ENCODE data around the gene SELENOM. TPM values are rescaled to one million over a fixed set of nuclear protein-coding genes. Genes with fewer than 3 reads are reported as not detected.

The SELENOM gene
- total and polyA plus RNA-seq, 3 experiments from 2014 or later = 14.6 to 138 (median 15.4) TPM

DNA sequence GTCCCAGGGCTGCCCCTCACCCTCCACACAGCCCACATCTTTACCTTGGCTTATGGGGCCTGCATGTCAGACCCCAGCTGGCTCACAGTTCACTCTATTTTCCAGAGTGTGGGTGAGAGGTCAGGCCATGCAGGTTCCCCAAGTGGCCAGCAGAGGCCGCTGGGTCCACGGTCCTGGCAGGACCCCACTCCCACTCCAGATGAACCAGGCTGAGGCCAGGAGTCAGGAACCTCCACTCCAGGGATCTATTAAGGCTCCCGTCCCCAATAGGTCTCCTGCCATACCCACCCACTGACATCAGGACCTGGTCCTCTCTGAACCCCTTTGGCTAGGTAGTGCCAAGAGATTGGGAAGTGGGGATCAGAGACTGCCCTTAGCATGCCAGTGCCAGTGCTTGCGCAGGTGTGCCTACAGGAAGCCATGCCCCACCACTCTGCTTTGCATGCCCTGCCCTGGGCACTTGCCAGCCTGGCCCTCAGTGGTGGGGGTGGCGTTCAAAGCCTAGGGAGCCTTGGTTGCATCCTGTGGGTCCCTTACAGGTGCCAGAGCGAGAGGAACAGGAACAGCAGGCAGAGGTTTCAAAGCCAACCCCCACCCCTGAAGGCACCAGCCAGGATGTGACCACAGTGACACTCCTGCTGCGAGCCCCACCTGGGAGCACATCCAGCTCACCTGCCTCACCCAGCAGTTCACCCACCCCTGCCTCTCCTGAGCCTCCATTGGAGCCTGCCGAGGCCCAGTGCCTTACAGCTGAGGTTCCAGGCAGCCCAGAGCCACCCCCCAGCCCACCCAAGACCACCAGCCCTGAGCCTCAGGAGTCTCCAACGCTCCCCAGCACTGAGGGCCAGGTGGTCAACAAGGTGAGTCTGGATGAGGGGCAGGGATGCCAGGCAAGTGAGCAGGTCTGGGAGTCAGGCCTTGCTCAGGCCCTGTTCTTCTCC, 17.9 kb downstream of the SELENOM start:
- Histone ChIP-seq H3K4me3 (ENCODE audit: low read length) (no peak overlapping the region), H3K27ac (ENCODE audit: low read depth, low read length) (no peak overlapping the region), H3K9me3 (ENCODE audit: low read length) (no peaks in the 10 kb centered on the region), H3K4me1 (ENCODE audit: insufficient read depth, low read length) (peaks cover under 1% of the 10 kb centered on the region), H3K27me3 (ENCODE audit: insufficient read depth, low read length, poor library complexity, severe bottlenecking) (no peaks in the 10 kb centered on the region), H3K36me3 (ENCODE audit: insufficient read depth, low read length) (no peaks in the 10 kb centered on the region)
- POLR2A ChIA-PET = no interaction called here
- no peaks in the 10 kb centered on the region for H3K27me3 Mint-ChIP-seq
- CTCF ChIA-PET = interaction anchor here (0.9 to 1.1 kb wide), 2 partner anchors 137 to 141 kb away, joined by 3 read pairs; no protein-coding TSS in a partner anchor
- peaks cover under 1 to 3% (median 2%) of the 10 kb centered on the region in 3 donors for H3K4me1 Mint-ChIP-seq
- H3K27ac Mint-ChIP-seq = peak overlapping the region in 1 of 8 donors; percentile 79
- H3K9me3 Mint-ChIP-seq = no peaks in the 10 kb centered on the region
- H3K36me3 Mint-ChIP-seq = no peaks in the 10 kb centered on the region
- H3K4me3 Mint-ChIP-seq = no peak overlapping the region
- peak in 3 of 5 donors; percentile 24 to 51 (median 25) for DNase-seq

DNA sequence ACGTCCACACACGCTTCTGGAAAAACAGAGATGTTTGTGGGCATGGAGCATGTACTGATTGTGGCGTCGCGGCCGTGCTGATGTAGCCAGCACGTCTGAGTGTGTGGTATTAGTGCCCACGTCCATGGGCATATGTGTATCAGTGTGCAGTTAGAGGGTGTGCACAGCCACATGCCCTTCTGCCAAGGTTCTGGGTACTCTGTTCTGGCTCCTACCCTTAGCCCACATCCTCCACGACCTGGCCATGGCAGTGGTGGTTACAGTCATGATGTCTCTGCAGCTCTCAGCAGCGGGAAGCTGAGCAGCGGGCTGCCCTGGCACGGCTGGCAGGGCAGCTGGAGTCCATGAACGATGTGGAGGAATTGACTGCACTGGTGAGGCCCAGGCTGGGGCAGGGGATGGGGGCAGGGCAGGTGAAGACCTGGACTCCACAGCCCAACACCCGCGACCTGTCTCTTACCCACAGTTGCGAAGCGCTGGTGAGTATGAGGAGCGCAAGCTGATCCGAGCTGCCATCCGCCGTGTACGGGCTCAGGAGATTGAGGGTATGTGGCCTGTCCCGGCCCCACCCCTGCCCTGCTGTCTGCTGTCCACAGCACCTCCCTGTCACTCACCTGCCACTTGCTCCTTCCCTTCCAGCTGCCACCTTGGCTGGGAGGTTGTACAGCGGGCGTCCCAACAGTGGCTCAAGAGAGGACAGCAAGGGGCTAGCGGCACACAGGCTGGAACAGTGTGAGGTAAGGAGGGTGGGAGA, 19.0 kb downstream of the SELENOM start:
- peaks cover 11% of the 10 kb centered on the region for H3K4me1 ChIP-seq (ENCODE audit: insufficient read depth, low read length)
- Mint-ChIP-seq H3K9me3 (no peaks in the 10 kb centered on the region), H3K4me3 (peak overlapping the region in 1 of 7 donors; percentile 62), H3K4me1 (peaks cover 11 to 13% (median 11%) of the 10 kb centered on the region in 3 donors), H3K27ac (no peak overlapping the region), H3K36me3 (no peaks in the 10 kb centered on the region), H3K27me3 (no peaks in the 10 kb centered on the region)
- CTCF ChIA-PET = no interaction called here
- H3K9me3 ChIP-seq (ENCODE audit: low read length) = no peaks in the 10 kb centered on the region
- POLR2A ChIA-PET = no interaction called here
- no peaks in the 10 kb centered on the region for H3K36me3 ChIP-seq (ENCODE audit: insufficient read depth, low read length)
- H3K27ac ChIP-seq (ENCODE audit: low read depth, low read length) = no peak overlapping the region
- H3K4me3 ChIP-seq (ENCODE audit: low read length) = no peak overlapping the region
- no peak for DNase-seq
- no peaks in the 10 kb centered on the region for H3K27me3 ChIP-seq (ENCODE audit: insufficient read depth, low read length, poor library complexity, severe bottlenecking)

DNA sequence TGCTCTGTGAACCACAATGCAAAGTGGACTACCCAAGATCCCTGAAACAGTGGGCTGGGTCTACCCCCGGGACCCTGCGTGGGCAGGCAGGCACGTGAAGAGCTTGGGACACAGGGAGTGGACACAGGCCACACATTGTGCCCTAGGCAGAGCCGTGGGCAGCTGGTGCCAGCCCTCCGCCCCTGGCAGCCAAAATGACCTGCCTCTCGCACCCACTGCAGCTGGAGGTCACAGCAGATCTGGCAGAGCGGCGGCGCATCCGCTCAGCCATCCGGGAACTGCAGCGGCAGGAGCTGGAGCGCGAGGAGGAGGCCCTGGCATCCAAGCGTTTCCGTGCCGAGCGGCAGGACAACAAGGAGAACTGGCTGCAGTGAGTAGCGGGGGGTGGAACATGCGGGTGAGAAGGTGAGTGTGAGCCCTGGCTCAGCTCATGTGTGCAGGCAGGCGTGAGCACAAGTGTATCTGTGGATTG, 19.6 kb downstream of the SELENOM start:
- H3K4me3 ChIP-seq (ENCODE audit: low read length) = no peak overlapping the region
- H3K9me3 ChIP-seq (ENCODE audit: low read length) = no peaks in the 10 kb centered on the region
- ChIA-PET CTCF (no interaction called here), POLR2A (no interaction called here)
- no peak overlapping the region for H3K27ac Mint-ChIP-seq
- no peaks in the 10 kb centered on the region for H3K27me3 ChIP-seq (ENCODE audit: insufficient read depth, low read length, poor library complexity, severe bottlenecking)
- H3K36me3 ChIP-seq (ENCODE audit: insufficient read depth, low read length) = no peaks in the 10 kb centered on the region
- DNase-seq = no peak
- peaks cover 11 to 17% (median 11%) of the 10 kb centered on the region in 3 donors for H3K4me1 Mint-ChIP-seq
- H3K27me3 Mint-ChIP-seq = no peaks in the 10 kb centered on the region
- H3K36me3 Mint-ChIP-seq = no peaks in the 10 kb centered on the region
- H3K4me3 Mint-ChIP-seq = peak overlapping the region in 1 of 7 donors; percentile 62
- H3K9me3 Mint-ChIP-seq = no peaks in the 10 kb centered on the region
- H3K4me1 ChIP-seq (ENCODE audit: insufficient read depth, low read length) = peaks cover 17% of the 10 kb centered on the region
- no peak overlapping the region for H3K27ac ChIP-seq (ENCODE audit: low read depth, low read length)

DNA sequence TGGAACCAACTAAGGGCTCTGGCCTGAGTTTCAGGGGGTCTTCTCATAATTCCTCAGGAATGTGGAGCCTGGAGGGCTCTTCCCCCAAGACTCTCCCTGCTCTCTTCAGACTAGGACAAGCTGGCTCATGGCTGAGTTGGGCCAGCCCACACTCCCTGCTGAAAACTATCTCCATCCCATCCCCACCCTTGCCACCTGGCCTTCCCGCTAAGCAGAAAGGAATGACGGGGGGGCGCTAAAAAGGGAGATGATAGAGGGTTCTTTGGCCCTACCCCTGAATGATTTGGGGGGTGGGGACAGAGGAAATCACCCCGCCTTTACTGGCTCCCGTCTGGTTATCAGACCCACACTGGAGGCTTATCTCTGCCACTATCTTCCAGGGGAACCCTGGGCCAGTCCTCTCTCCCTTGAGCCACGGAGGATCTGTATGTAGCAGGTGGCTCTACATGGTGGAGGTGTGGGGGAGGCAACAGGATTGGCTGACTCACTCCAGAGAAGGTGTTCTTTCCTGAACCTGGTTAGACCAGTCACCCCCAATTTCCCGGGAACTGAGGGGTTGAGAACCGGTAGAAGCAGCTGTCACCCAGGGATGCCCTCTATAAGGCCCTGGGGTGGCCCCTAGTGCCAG, 20.6 kb downstream of the SELENOM start:
- no peak overlapping the region for H3K27ac Mint-ChIP-seq
- ChIA-PET POLR2A (no interaction called here), CTCF (interaction anchor here (1.5 to 2.3 kb wide), 2 partner anchors 20 to 452 kb away, joined by 3 to 14 read pairs; partner anchors contain the start of genes SELENOM and SLC35E4)
- Histone ChIP-seq H3K27me3 (ENCODE audit: insufficient read depth, low read length, poor library complexity, severe bottlenecking) (no peaks in the 10 kb centered on the region), H3K36me3 (ENCODE audit: insufficient read depth, low read length) (no peaks in the 10 kb centered on the region), H3K9me3 (ENCODE audit: low read length) (no peaks in the 10 kb centered on the region), H3K4me3 (ENCODE audit: low read length) (no peak overlapping the region), H3K4me1 (ENCODE audit: insufficient read depth, low read length) (peaks cover 27% of the 10 kb centered on the region), H3K27ac (ENCODE audit: low read depth, low read length) (no peak overlapping the region)
- H3K4me1 Mint-ChIP-seq = peaks cover 18 to 26% (median 20%) of the 10 kb centered on the region in 3 donors
- H3K27me3 Mint-ChIP-seq = no peaks in the 10 kb centered on the region
- no peaks in the 10 kb centered on the region for H3K9me3 Mint-ChIP-seq
- H3K4me3 Mint-ChIP-seq = peak overlapping the region in 5 of 7 donors; percentile 25 to 79 (median 33)
- H3K36me3 Mint-ChIP-seq = no peaks in the 10 kb centered on the region
- DNase-seq = no peak

DNA sequence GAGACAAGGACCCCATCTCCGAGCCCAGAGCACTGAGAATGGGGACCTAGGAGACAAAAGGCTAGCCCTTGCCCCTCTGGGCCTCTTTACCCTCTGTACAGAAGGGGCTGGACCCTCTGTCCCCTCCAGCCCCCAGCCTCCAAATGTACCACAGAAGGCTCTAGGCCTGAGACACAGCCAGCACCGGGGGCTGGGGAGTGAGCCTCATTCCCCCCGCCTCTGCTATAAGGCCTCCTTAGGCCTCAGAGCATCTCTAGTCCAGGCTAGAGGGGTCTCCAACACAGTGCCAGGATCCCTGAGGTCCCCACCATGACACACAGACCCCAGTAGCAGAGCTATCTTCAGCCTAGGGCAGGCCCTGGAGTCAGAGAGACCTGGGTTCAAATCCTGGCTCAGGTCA, 21.4 kb downstream of the SELENOM start:
- Mint-ChIP-seq H3K4me1 (peaks cover 24 to 35% (median 26%) of the 10 kb centered on the region in 3 donors), H3K4me3 (peak overlapping the region in 6 of 7 donors; percentile 25 to 86 (median 60)), H3K27ac (peak overlapping the region in 1 of 8 donors; percentile 38), H3K9me3 (no peaks in the 10 kb centered on the region), H3K36me3 (no peaks in the 10 kb centered on the region), H3K27me3 (no peaks in the 10 kb centered on the region)
- Histone ChIP-seq H3K4me3 (ENCODE audit: low read length) (no peak overlapping the region), H3K4me1 (ENCODE audit: insufficient read depth, low read length) (peaks cover 33% of the 10 kb centered on the region), H3K27me3 (ENCODE audit: insufficient read depth, low read length, poor library complexity, severe bottlenecking) (no peaks in the 10 kb centered on the region), H3K27ac (ENCODE audit: low read depth, low read length) (peak overlapping the region; percentile 68), H3K36me3 (ENCODE audit: insufficient read depth, low read length) (no peaks in the 10 kb centered on the region), H3K9me3 (ENCODE audit: low read length) (no peaks in the 10 kb centered on the region)
- CTCF ChIA-PET = interaction anchor here (1.1 to 2.3 kb wide), 9 partner anchors 10 to 451 kb away, joined by 3 to 14 read pairs (median 3); partner anchors contain the start of genes SELENOM and SLC35E4
- DNase-seq = no peak
- POLR2A ChIA-PET = no interaction called here

DNA sequence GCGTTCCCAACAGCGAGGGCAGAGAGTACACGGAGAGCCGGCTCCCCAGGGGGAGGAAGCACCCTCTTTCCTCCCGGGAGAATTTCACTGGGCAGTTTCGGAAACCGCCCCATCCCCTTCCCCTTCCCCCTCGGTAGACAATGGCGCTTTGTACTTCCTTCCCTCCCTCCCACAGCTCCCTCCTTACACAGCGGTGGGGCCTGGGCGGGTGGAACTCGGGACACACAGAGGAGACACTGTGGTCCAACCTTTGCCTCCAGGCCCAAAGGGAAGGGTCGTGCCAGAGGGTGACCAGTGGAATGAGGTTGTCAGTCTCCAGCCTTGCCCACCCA, 21.9 kb downstream of the SELENOM start:
- Mint-ChIP-seq H3K27ac (peak overlapping the region in 3 of 8 donors; percentile 56 to 90 (median 87)), H3K36me3 (no peaks in the 10 kb centered on the region), H3K4me3 (peak overlapping the region; percentile 58 to 89 (median 84)), H3K4me1 (peaks cover 28 to 40% (median 29%) of the 10 kb centered on the region in 3 donors), H3K9me3 (peaks cover 0 to 2% (median 0%) of the 10 kb centered on the region in 5 donors), H3K27me3 (no peaks in the 10 kb centered on the region)
- ChIA-PET CTCF (interaction anchor here (0.6 to 2.3 kb wide), 28 partner anchors 8 to 451 kb away, joined by 3 to 14 read pairs (median 4); partner anchors contain the start of genes MORC2, SELENOM, SLC35E4 and TUG1), POLR2A (interaction anchor here (1.0 to 1.9 kb wide), 4 partner anchors 22 to 450 kb away, joined by 3 to 7 read pairs (median 4); partner anchors contain the start of genes SELENOM and SLC35E4)
- peaks cover 36% of the 10 kb centered on the region for H3K4me1 ChIP-seq (ENCODE audit: insufficient read depth, low read length)
- H3K27ac ChIP-seq (ENCODE audit: low read depth, low read length) = peak overlapping the region; percentile 68
- DNase-seq = no peak
- H3K4me3 ChIP-seq (ENCODE audit: low read length) = peak overlapping the region; percentile 69
- no peaks in the 10 kb centered on the region for H3K36me3 ChIP-seq (ENCODE audit: insufficient read depth, low read length)
- H3K9me3 ChIP-seq (ENCODE audit: low read length) = no peaks in the 10 kb centered on the region
- no peaks in the 10 kb centered on the region for H3K27me3 ChIP-seq (ENCODE audit: insufficient read depth, low read length, poor library complexity, severe bottlenecking)

DNA sequence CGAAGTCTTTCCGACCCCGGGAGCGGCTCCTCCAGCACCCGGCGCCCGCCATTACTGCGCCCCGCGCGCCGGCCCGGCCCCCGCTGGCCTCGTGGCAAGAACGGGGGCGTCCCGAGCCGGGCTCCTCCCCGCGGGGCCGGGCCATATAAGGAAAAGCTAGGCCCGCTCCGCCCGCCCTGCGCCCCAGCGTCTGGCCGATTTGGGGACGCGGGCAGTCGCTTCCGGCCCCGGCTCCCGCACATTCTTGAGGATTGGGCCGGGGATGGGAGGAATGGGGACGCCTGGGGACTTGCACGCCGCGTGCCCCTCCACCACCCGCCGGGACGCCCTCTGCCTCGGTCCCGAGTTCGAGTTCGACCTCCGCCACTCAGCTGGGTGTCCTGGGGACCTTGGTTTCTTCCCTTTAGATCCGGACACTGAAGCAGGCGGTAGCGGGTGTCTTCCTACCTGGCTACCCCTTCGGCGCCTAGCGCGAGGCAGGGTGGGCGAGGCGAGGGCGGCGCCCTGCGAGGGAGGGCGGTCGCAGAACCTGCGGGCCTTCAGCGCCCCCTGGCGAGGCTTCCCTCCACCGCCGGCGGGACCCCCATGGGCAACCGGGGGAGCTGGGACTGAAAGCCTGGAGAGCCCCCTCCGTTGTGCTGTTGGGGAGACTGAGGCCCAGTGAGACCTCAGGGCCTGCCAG, 22.4 kb downstream of the SELENOM start:
- Mint-ChIP-seq H3K27ac (peak overlapping the region; percentile 45 to 90 (median 78)), H3K9me3 (peaks cover 0 to 2% (median 0%) of the 10 kb centered on the region in 5 donors), H3K4me3 (peak overlapping the region; percentile 83 to 92 (median 86)), H3K4me1 (peaks cover 29 to 42% (median 31%) of the 10 kb centered on the region in 3 donors), H3K27me3 (no peaks in the 10 kb centered on the region), H3K36me3 (no peaks in the 10 kb centered on the region)
- Histone ChIP-seq H3K36me3 (ENCODE audit: insufficient read depth, low read length) (no peaks in the 10 kb centered on the region), H3K4me1 (ENCODE audit: insufficient read depth, low read length) (peaks cover 38% of the 10 kb centered on the region), H3K9me3 (ENCODE audit: low read length) (no peaks in the 10 kb centered on the region), H3K4me3 (ENCODE audit: low read length) (peak overlapping the region; percentile 69), H3K27me3 (ENCODE audit: insufficient read depth, low read length, poor library complexity, severe bottlenecking) (no peaks in the 10 kb centered on the region), H3K27ac (ENCODE audit: low read depth, low read length) (peak overlapping the region; percentile 68)
- ChIA-PET CTCF (interaction anchor here (0.6 to 2.3 kb wide), 37 partner anchors 9 to 452 kb away, joined by 3 to 14 read pairs (median 4); partner anchors contain the start of genes LIMK2, MORC2, SELENOM and SLC35E4), POLR2A (interaction anchor here (0.5 to 1.9 kb wide), 8 partner anchors 22 to 450 kb away, joined by 3 to 11 read pairs (median 4); partner anchors contain the start of genes MORC2, PIK3IP1, SELENOM and SLC35E4)
- DNase-seq = peak; percentile 81 to 89 (median 84)
